ENCODE results near the gene CDK14. TPM values are rescaled to one million over a fixed set of nuclear protein-coding genes. Genes with fewer than 3 reads are reported as not detected.

Gene CDK14
- total and polyA plus RNA-seq, 10 of the 15 experiments (the other 5 are each of a cell fraction or from before 2014, with no cell fraction given) = 6.5 to 61.3 (median 24.2) TPM

- 0 out of 2 replicates have a peak, but pooled peaks have one; percentile 53 for TF ChIP-seq BMI1 (IDR thresholded peaks at IDR 0.05; ENCODE audit: borderline replicate concordance)
- no peak for TF ChIP-seq POLR2AphosphoS2 (IDR thresholded peaks at IDR 0.05; ENCODE audit: low read depth, low read length)
- TF ChIP-seq PKNOX1 (IDR thresholded peaks at IDR 0.05) = no peak
These were observed 281.1 kb downstream of the CDK14 start (continued) for GRCh38 chr7:90877201-90877600.

GRCh38 chr7:90879924-90880323 is 283.8 kb downstream of the CDK14 start:
- POLR2A ChIA-PET = no interaction called here
- Histone ChIP-seq H3K79me2 (ENCODE audit: control insufficient read depth, insufficient read depth, low read length) (no peaks in the 10 kb centered on the region), H3K9me3 (replicated peaks; ENCODE audit: control insufficient read depth, insufficient read depth, low read length) (no peaks in the 10 kb centered on the region; the same call in 2 of the 3 replicates), H3K4me3 (no peak overlapping the region), H4K20me1 (ENCODE audit: control insufficient read depth, insufficient read depth) (no peaks in the 10 kb centered on the region), H3K9ac (ENCODE audit: control insufficient read depth, insufficient read depth, low read length) (no peak overlapping the region), H3K27me3 (replicated peaks in 1 of 2; ENCODE audit: control insufficient read depth in 2 of 2, insufficient read depth in 2 of 2, low read length in 1 of 2) (no peaks in the 10 kb centered on the region), H3K4me1 (ENCODE audit: control insufficient read depth, insufficient read depth, low read length) (no peaks in the 10 kb centered on the region), H3K4me2 (ENCODE audit: control insufficient read depth, insufficient read depth) (no peak overlapping the region), H2AFZ (ENCODE audit: control insufficient read depth, low read depth, low read length) (no peak overlapping the region), H3K36me3 (ENCODE audit: control insufficient read depth in 2 of 2, insufficient read depth in 2 of 2, low read length in 1 of 2) (peaks cover 0 to 2% of the 10 kb centered on the region in 2 experiments; a peak in 2 of 4 replicates), H3K27ac (ENCODE audit: control insufficient read depth, insufficient read depth) (no peak overlapping the region)
- SMC1A ChIA-PET (ENCODE audit: uncharacterized antibody, unreplicated experiment) = interaction anchor here (0.6 kb wide), 1 partner anchor 8 kb away, joined by 3 read pairs; no protein-coding TSS in a partner anchor
- DNase-seq (ENCODE audit: low read depth, low spot score) = no peak
- in situ Hi-C loops (cut with MboI) (no loop called here), intact Hi-C loops (cut with micrococcal nuclease; ENCODE audit: unreplicated experiment) (no loop called here)
- RAD21 ChIA-PET (ENCODE audit: unreplicated experiment) = no interaction called here
- ATAC-seq = no peak
- FAIRE-seq = no peak
- CTCF ChIA-PET = interaction anchor here (0.6 to 1.1 kb wide), 2 partner anchors 55 to 133 kb away, joined by 3 read pairs; no protein-coding TSS in a partner anchor
- no TSS peak for BruUV-seq (replicated peaks)
- WGBS (ENCODE audit: insufficient coverage, insufficient replicate concordance, low lambda C conversion rate, missing lambda C conversion rate) = 89% methylated on average over 3 of the region's 3 CpGs
- TF ChIP-seq SIN3A (IDR thresholded peaks at IDR 0.05; ENCODE audit: low read depth, low read length) = no peak
- TF ChIP-seq SMAD5 (IDR thresholded peaks at IDR 0.05; ENCODE audit: low read depth) = no peak
- TF ChIP-seq ZBTB11 (CRISPR knock-in tag; IDR thresholded peaks at IDR 0.05) = no peak
- TF ChIP-seq POU2F2 (IDR thresholded peaks at IDR 0.05; ENCODE audit: borderline replicate concordance, low read depth, low read length) = no peak
- TF ChIP-seq REST (IDR thresholded peaks at IDR 0.05; ENCODE audit: low read depth, low read length) = no peak
- no peak for TF ChIP-seq USF2 (IDR thresholded peaks at IDR 0.05; ENCODE audit: borderline replicate concordance, low read depth, low read length)
- no peak for TF ChIP-seq RAD21 (IDR thresholded peaks at IDR 0.05; ENCODE audit: insufficient read depth, low read depth, low read length)
- no peak for TF ChIP-seq MLLT1 (IDR thresholded peaks at IDR 0.05)
- TF ChIP-seq NBN (IDR thresholded peaks at IDR 0.05) = no peak

Data from GM12878 (cell line).